Fibroblast of the conjunctiva (primary cell): ENCODE measurements around the gene JADE2.
"Not testable (repeated sequence)": the region's sequence is repeated elsewhere in the genome, so short reads cannot be mapped to it uniquely, and the experiment has no call there.

Experiments used
- DNase-seq: peaks from one replicate; pipeline ENCODE4 v3.0.0-alpha.2; 2010; ENCODE audit warnings: low read depth

JADE2 gene

GRCh38 chr5:134508521-134509195 is 16.8 kb upstream of the JADE2 start:
- no peak for DNase-seq

- DNase-seq = no peak
These were observed 16.0 kb upstream of the JADE2 start for GRCh38 chr5:134509308-134510040.

GRCh38 chr5:134510970-134511795 is 14.3 kb upstream of the JADE2 start:
- DNase-seq = no peak

- peak; percentile 90 for DNase-seq
These were observed 13.4 kb upstream of the JADE2 start for GRCh38 chr5:134511796-134512660.

GRCh38 chr5:134512661-134512999 is 12.8 kb upstream of the JADE2 start:
- no peak for DNase-seq

GRCh38 chr5:134515801-134516200 is 9.7 kb upstream of the JADE2 start:
- no peak for DNase-seq

GRCh38 chr5:134516984-134517383 is 8.5 kb upstream of the JADE2 start:
- DNase-seq = not testable (repeated sequence)

- DNase-seq = no peak
These were observed 7.9 kb upstream of the JADE2 start for GRCh38 chr5:134517553-134517952.

GRCh38 chr5:134519989-134520388 is 5.5 kb upstream of the JADE2 start:
- no peak for DNase-seq

- no peak for DNase-seq
These were observed 3.6 kb upstream of the JADE2 start for GRCh38 chr5:134521841-134522240.

GRCh38 chr5:134523543-134524271 is 1.8 kb upstream of the JADE2 start:
- DNase-seq = no peak

GRCh38 chr5:134524272-134524825 is 1.1 kb upstream of the JADE2 start:
- peak; percentile 69 for DNase-seq

GRCh38 chr5:134525683-134526482 is 413 bp downstream of the JADE2 start:
- peak; percentile 61 for DNase-seq

- DNase-seq = no peak
These were observed 1.1 kb downstream of the JADE2 start for GRCh38 chr5:134526483-134527155.

GRCh38 chr5:134527156-134527960 is 1.9 kb downstream of the JADE2 start:
- DNase-seq = peak; percentile 87

GRCh38 chr5:134527961-134528424 is 2.5 kb downstream of the JADE2 start:
- no peak for DNase-seq

GRCh38 chr5:134528556-134528955 is 3.1 kb downstream of the JADE2 start:
- no peak for DNase-seq

- no peak for DNase-seq
These were observed 4.0 kb downstream of the JADE2 start for GRCh38 chr5:134529460-134529859.
